ENCODE measurements around the gene LINC00237.

The LINC00237 gene

GRCh38 chr20:21151791-21152190 lies 45.6 kb upstream of the LINC00237 start:
- Histone ChIP-seq H3K9me2 (replicated peaks; ENCODE audit: insufficient read depth, low read length) (no peaks in the 10 kb centered on the region), H3K79me2 (ENCODE audit: insufficient read depth, low read length) (no peaks in the 10 kb centered on the region), H3K4me2 (ENCODE audit: low read depth, low read length, poor library complexity, severe bottlenecking) (no peak overlapping the region), H2AFZ (ENCODE audit: low read depth, low read length, severe bottlenecking) (no peak overlapping the region), H3K36me3 (ENCODE audit: low read length) (no peaks in the 10 kb centered on the region), H3K9me3 (ENCODE audit: insufficient read depth, low read length) (no peaks in the 10 kb centered on the region), H3K27me3 (ENCODE audit: low read length) (no peaks in the 10 kb centered on the region), H4K20me1 (ENCODE audit: low read depth, low read length) (no peaks in the 10 kb centered on the region), H3K4me3 (ENCODE audit: insufficient read depth, low read length, poor library complexity, severe bottlenecking) (no peak overlapping the region), H3F3A (ENCODE audit: insufficient read depth) (no peaks in the 10 kb centered on the region), H3K9ac (ENCODE audit: low read length) (no peak overlapping the region), H3K27ac (ENCODE audit: low read depth, low read length) (no peak overlapping the region)
- no peak for TF ChIP-seq CTCF (IDR thresholded peaks at IDR 0.05; ENCODE audit: insufficient read depth, low read length, poor library complexity, severe bottlenecking)
- TF ChIP-seq EZH2phosphoT487 (conservative IDR thresholded peaks at IDR 0.05; ENCODE audit: low read length): no peak

GRCh38 chr20:21149344-21149743 lies 43.2 kb upstream of the LINC00237 start:
- H4K20me1 ChIP-seq (ENCODE audit: low read depth, low read length): no peaks in the 10 kb centered on the region
- no peaks in the 10 kb centered on the region for H3F3A ChIP-seq (ENCODE audit: insufficient read depth)
- H3K27ac ChIP-seq (ENCODE audit: low read depth, low read length): no peak overlapping the region
- no peak overlapping the region for H3K4me2 ChIP-seq (ENCODE audit: low read depth, low read length, poor library complexity, severe bottlenecking)
- H3K9me2 ChIP-seq (replicated peaks; ENCODE audit: insufficient read depth, low read length): no peaks in the 10 kb centered on the region
- H3K9ac ChIP-seq (ENCODE audit: low read length): no peak overlapping the region
- no peaks in the 10 kb centered on the region for H3K27me3 ChIP-seq (ENCODE audit: low read length)
- no peaks in the 10 kb centered on the region for H3K36me3 ChIP-seq (ENCODE audit: low read length)
- no peaks in the 10 kb centered on the region for H3K79me2 ChIP-seq (ENCODE audit: insufficient read depth, low read length)
- H3K4me3 ChIP-seq (ENCODE audit: insufficient read depth, low read length, poor library complexity, severe bottlenecking): no peak overlapping the region
- no peak overlapping the region for H2AFZ ChIP-seq (ENCODE audit: low read depth, low read length, severe bottlenecking)
- TF ChIP-seq EZH2phosphoT487 (conservative IDR thresholded peaks at IDR 0.05; ENCODE audit: low read length): no peak
- no peak for TF ChIP-seq CTCF (IDR thresholded peaks at IDR 0.05; ENCODE audit: insufficient read depth, low read length, poor library complexity, severe bottlenecking)
- H3K9me3 ChIP-seq (ENCODE audit: insufficient read depth, low read length): no peaks in the 10 kb centered on the region

- H3K4me2 ChIP-seq (ENCODE audit: low read depth, low read length, poor library complexity, severe bottlenecking): no peak overlapping the region
- no peak overlapping the region for H3K4me3 ChIP-seq (ENCODE audit: insufficient read depth, low read length, poor library complexity, severe bottlenecking)
- H2AFZ ChIP-seq (ENCODE audit: low read depth, low read length, severe bottlenecking): no peak overlapping the region
- no peaks in the 10 kb centered on the region for H3K9me2 ChIP-seq (replicated peaks; ENCODE audit: insufficient read depth, low read length)
- H3K27me3 ChIP-seq (ENCODE audit: low read length): no peaks in the 10 kb centered on the region
- no peaks in the 10 kb centered on the region for H3K9me3 ChIP-seq (ENCODE audit: insufficient read depth, low read length)
- no peaks in the 10 kb centered on the region for H3K79me2 ChIP-seq (ENCODE audit: insufficient read depth, low read length)
- H3K36me3 ChIP-seq (ENCODE audit: low read length): no peaks in the 10 kb centered on the region
- no peak overlapping the region for H3K27ac ChIP-seq (ENCODE audit: low read depth, low read length)
- no peaks in the 10 kb centered on the region for H4K20me1 ChIP-seq (ENCODE audit: low read depth, low read length)
- no peak overlapping the region for H3K9ac ChIP-seq (ENCODE audit: low read length)
- no peaks in the 10 kb centered on the region for H3F3A ChIP-seq (ENCODE audit: insufficient read depth)
- TF ChIP-seq EZH2phosphoT487 (conservative IDR thresholded peaks at IDR 0.05; ENCODE audit: low read length) (no peak), CTCF (IDR thresholded peaks at IDR 0.05; ENCODE audit: insufficient read depth, low read length, poor library complexity, severe bottlenecking) (no peak)
Measured at GRCh38 chr20:21147593-21147992, 41.4 kb upstream of the LINC00237 start.
